GM08714 (cell line): ENCODE data around the gene TIRAP.

Experiments
- H3K4me3 ChIP-seq: fragments of 200-500 bp; sonication (Bioruptor generic); 2 replicates; pipeline ENCODE4 v1.5.1; 2014; ENCODE audit warnings: mild to moderate bottlenecking, low read length, inconsistent platforms
- ZNF274 ChIP-seq: IDR thresholded peaks from 2 replicates; pipeline ENCODE4 v1.6.1; 2012; ENCODE audit warnings: mild to moderate bottlenecking, low read depth, low read length

Gene TIRAP

DNA sequence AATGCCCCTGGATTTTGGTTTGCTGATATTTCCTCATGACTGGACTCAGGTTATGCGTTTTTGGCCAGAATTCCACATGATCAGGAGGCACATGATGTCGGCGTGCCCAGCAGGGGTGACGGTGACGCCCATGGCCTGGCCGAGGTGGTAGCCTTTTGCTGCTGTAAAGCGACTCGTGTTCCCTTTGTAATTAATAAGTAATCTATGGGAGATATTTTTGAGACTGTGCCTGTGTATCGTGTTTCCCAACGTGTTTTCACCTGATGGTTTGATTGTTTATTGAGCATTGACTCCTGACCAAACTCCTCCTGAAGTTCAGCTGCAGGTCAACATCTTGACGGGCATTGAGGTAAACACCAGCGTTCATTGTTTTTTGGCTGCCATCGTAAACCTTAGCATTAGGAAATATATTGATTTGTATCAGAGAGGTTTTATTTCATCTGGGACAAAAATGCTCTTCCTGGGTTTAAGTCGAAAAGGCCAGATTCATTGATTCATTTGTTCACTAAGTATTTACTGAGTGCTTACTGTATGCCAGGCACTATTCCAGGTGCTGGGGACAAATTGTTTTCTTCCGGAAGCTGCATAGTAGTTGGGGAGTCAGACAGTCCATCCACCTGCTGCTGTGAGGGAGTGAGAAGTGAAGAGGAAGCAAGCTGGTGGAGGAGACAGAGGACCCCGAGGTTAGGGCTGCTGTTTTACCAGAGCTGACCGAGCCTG lies 44.5 kb downstream of the TIRAP start:
- no peak for TF ChIP-seq ZNF274
- no peak overlapping the region for H3K4me3 ChIP-seq

DNA sequence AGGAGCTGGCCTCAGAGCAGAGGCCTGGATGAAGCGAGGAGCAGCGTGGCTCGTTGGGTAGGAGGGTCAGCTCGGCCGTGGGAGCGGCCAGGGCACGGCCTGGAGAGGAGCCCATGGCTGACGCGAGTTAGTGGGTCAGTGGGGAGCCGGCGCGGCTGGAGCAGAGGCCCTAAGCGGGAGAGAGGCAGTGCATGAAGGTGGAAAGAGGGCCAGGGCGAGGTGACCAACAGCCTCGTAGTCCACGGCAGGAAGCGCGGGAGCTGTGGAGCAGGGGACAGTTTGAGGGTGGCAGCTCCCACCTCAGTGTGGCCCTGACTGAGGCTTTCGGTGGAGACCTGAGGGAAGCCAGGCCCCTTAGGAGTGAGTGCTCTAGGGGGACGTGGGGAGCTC lies 45.1 kb downstream of the TIRAP start:
- H3K4me3 ChIP-seq = no peak overlapping the region

DNA sequence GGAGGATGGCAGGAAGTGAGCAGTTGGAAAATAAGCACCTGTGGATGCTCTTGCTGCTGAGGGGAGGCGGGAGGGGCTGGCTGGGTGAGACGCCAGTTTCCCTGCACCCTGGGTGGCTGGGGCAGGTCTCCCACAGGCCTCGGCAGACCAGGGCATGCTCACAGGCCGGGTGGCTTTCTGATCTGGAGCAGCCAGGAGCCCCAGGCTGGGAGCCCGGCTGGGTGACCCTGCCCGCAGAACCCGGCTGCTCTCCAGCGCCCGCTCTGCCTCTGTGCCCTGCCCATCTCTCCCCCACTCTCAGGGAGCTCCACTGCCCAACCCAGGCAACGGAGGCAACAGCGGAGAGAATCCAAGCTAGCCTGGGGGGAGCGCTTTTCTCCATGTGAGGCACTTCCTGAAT lies 45.6 kb downstream of the TIRAP start:
- no peak overlapping the region for H3K4me3 ChIP-seq
- no peak for TF ChIP-seq ZNF274

More for the DNA sequence above, 45.1 kb downstream of the TIRAP start:
- no peak for TF ChIP-seq ZNF274

DNA sequence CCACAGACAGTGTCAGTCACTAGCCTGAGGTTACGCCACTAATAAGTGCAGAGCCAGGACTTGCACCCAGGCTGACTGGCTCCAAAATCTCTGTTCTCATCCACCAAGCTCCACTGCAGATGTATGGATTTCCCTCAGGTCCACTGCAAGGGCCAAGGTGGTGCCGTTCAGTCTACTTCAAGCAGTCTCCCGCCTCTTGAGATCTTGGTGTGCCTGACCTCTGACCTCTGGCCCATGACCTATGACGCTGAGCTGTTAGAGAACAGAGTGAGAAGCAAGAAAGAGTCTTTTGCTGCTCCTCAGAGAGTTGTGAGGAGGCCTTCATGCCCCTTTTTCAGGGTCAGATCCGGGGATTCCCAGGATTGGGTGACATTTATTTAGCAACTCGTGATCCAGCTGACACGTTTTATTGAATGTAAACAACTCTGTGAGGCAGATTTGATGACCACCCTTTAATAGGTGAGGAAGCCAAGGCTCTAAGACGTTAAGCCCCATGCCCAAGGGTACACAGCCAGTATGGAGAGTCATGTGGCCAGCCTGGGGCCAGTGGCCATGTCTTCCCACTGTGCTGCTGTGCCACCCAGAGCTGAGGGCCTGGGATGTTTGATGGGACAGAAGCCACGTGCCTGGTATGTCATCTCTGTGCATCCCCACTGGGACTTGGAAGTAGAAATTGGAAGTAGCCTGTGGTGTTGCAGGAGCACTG lies 46.2 kb downstream of the TIRAP start:
- H3K4me3 ChIP-seq = no peak overlapping the region
- TF ChIP-seq ZNF274 = no peak

DNA sequence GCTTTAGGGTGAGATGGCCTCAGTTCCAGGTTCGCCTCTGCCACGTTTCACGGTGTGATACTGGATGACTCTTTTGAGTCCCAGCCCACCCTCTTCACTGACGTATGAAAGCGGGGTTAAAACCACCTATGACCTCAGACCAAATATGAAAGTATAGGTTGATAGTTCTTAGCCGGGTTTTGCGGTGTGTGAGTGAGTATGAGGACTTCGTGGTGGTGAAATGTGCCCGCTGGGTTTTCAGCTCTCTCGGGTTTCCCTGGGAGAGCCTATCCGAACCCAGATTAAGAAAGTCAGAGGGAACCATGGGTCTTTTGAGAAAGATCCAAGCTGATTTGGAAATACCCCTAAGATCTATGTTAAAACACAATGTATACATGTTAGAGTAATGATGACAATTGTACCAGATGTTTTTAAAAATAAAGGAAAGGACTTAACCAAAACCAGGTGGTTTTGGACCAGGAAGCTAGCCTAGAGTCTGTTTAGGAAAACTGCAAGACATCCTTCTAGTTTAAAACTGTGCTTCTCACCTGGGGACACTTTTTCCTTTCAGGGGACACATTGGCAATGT lies 46.8 kb downstream of the TIRAP start:
- H3K4me3 ChIP-seq = no peak overlapping the region
- no peak for TF ChIP-seq ZNF274

DNA sequence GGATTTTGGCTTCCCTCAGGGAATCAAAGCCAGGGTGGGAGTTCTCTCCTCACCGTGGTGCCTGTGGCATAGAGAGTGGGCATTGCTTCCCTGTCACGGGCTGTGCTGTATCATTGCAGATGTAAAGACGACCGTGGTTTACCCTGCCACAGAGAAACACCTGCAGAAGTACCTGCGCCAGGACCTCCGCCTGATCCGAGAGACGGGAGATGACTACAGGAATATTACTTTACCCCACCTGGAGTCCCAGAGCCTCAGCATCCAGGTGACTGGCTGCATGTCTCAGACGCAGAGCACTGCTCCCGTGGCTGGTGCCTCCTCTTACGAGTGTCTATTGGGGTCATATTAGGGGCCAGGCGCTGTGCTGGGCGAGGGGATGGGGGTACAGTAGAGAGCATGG lies 48.4 kb downstream of the TIRAP start:
- TF ChIP-seq ZNF274 = no peak
- no peak overlapping the region for H3K4me3 ChIP-seq

DNA sequence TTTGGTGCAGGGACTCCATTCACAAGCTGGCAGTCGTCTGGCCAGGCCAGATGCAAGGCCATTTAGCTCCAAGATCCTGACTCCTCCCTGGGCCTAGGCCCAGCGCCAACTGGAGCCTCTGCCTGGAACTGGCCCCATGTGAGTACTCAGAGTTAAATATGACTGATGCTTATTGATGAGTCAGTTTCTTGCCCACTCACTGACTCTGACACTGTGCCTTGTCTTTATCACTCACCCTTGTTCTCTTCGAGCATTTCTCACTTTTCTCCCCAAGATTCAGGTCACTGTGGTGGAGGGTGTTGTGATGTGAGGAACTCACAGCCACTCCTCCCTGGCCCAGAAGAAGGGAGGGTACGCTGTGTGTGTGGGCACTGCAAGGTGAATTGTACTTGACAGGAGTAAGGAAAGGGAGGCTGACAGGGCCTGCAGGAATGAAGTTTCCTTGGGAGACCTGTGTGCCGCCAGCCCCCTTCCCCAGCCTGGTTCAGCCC lies 49.4 kb downstream of the TIRAP start:
- no peak for TF ChIP-seq ZNF274
- no peak overlapping the region for H3K4me3 ChIP-seq

DNA sequence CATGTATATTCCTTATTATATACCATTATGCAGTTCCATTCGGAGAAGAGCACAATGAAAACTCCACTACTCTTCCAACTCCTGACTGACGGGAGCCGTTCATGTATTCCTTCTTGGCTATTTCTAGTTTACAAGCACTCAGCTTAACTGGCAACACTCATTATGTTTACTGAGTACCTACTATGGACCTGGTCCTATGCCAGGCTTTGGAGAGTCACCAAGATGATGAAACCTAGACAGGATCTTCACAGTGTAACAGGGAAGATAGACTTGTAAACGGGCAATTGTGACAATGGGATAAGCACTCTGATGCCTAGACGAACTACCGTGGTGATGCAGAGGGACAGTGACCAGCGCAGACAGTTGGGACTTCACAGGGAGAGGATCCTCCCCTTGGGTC lies 50.2 kb downstream of the TIRAP start:
- TF ChIP-seq ZNF274 = no peak
- H3K4me3 ChIP-seq = no peak overlapping the region

DNA sequence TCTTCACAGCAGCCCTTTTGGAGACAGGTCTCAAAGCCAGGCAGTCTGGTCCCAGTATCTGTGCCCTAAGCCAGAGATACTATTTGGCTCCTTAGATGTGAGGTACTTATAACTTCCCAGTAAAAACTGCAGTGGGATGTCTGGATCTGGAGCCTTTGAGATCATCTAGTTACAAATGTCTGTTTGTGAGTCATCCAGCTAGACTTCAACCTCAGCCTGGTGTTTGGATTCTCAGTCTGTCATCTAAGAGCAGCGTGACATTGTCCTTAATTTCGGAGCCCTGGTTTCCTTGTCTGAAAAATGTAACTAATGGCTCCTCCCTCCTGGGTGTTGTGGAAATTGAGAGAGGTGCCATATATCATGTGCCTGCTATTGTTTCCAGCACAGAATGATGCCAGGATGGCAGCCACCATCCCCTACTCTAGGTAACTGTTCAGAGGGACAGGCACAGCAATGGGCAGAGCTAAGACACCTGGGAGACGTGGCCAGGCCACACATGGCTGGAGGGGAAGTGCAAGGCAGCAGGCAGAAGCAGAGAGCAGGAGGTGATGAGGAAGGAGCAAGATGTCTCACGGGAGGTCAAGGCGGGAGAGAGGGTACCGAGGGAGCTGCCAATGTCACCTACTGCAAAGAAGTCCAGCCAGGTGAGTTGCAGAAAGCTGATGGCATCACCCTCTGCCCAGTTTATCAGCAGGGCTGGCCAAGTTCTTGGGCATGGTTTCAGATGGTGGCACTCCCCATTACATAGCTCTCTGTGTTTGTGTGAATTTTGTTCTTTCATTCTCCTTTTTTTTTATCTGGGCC lies 52.0 kb downstream of the TIRAP start:
- no peak for TF ChIP-seq ZNF274
- no peak overlapping the region for H3K4me3 ChIP-seq

DNA sequence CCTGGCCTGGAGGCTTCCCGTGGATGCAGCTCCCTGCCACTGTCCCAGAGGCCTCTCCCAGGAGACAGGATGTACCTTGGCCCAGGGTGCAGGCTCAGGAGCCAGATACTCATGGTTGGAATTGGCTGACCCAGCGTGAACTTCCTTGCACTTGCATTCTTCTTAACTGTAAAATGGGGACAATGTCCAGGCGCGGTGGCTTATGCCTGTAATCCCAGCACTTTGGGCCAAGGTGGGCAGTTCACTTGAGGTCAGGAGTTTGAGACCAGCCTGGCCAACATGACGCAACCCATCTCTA lies 52.5 kb downstream of the TIRAP start:
- H3K4me3 ChIP-seq = no peak overlapping the region
- TF ChIP-seq ZNF274 = no peak

DNA sequence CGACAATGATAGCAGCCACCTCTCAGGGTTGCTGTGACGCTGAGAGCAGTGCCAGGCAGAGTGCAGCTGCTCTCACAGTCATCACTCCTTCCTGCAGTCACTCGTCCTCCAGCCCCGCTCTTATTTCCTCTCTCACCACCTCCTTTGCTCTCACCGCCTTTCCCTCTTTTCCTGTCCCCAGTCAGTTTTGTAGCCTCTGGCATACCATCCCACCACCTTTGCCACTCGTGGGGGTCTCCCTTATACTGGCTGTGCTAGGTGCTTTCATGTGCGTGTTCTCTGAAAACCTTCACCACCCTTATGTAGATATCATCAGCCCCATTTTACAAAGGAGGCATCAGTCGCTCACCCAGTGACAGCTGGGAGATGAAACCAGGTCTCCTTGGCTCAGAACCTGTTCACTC lies 53.2 kb downstream of the TIRAP start:
- no peak for TF ChIP-seq ZNF274

DNA sequence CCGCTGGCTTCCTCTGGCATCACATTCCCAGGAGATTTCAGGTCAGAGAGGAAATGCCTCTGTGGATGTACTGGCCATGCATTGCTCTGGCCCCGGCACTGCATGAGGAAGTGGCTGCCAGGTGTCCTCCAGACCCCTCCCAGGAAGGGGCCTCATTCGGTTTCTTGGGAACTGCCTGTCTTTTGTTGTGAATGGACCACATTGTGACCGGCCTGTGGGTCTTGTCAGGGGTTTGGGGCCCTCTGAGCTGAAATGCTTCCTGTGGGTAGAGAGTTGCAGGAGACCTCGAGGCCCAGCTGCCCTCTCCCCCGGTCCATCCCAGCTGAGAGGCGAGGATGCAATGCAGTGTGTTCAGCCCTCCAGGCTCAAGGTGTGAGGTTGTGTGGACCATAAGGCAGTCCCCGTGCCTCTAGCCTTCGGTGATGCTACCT lies 53.8 kb downstream of the TIRAP start:
- no peak for TF ChIP-seq ZNF274
- H3K4me3 ChIP-seq = no peak overlapping the region

More for the DNA sequence above, 53.2 kb downstream of the TIRAP start:
- H3K4me3 ChIP-seq = no peak overlapping the region

DNA sequence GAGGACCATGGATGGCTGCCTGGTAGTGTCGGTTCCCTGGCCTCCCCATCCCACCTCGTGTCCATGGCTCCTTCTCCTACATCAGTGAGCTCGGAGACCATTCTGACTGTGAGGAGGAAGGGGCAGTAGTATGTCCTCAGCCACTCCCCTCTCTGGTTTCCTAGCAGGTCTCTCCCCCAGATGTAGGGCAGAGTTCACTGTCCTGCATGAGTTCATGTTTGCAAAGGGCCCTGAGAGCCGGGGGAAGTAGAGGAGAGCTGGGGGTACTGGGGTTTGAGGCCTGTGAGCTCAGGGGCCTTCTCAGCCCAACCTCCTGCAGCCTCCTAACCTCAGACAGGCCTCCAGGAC lies 54.2 kb downstream of the TIRAP start:
- TF ChIP-seq ZNF274 = no peak
- H3K4me3 ChIP-seq = no peak overlapping the region

DNA sequence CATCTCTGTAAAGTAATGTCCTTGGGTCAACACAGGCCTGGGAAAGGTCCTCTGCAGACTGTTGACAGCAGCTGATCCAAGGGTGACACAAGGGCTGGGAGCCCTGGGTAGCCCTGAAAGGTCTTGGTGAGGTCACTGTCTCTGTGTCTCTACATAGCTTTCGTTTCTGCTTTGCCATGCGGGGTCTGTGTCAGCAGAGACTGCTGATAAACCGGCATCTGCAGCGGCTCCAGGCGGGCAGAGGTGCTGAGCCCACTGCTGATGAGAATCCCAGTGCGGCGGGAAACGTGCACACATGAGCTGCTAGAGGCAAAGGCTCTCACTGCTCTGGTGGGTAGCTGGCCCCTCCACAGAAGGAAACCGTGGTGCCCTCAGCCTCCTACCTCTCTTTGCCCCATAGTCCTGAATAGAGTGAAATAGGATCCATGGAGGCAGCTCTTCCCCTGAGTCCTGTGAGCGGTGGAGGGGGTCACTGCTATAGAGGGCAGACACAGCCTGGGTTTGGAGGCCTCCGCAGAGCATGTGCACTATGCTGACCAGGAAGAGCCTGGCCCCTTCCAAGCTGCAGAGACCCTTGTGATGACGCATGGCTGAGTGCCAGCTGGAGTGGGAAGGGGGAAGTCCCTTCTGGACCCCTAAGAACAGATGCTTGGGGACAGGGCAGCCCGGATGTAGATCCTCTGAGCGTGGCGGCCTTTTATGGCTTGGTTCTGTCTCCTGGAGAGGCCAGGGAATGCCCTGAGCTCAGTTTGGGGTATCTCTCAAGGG lies 54.8 kb downstream of the TIRAP start:
- TF ChIP-seq ZNF274 = no peak

More for the DNA sequence above, 54.8 kb downstream of the TIRAP start:
- H3K4me3 ChIP-seq = no peak overlapping the region
